Fibroblast of mammary gland (primary cell): ENCODE data around the gene KCNMA1.
A peak's percentile ranks its signal among the peaks of the same experiment; 100 is the strongest.

ENCODE experiments used
- DNase-seq: peaks from one replicate; pipeline ENCODE4 v3.0.0-alpha.2; 2010; ENCODE audit warnings: low read depth
- H3K4me3 ChIP-seq: 2 replicates; pipeline ENCODE4 v1.5.1; 2011; ENCODE audit warnings: low read depth, mild to moderate bottlenecking, low read length, moderate library complexity; ENCODE audit not compliant: control insufficient read depth
- TF ChIP-seq, protein P1 (sequence below): conservative IDR thresholded peaks from 2 replicates; pipeline ENCODE4 v1.5.1; 2011; ENCODE audit warnings: low read depth, low read length, inconsistent platforms; ENCODE audit not compliant: control insufficient read depth, insufficient read depth

Gene KCNMA1

DNA sequence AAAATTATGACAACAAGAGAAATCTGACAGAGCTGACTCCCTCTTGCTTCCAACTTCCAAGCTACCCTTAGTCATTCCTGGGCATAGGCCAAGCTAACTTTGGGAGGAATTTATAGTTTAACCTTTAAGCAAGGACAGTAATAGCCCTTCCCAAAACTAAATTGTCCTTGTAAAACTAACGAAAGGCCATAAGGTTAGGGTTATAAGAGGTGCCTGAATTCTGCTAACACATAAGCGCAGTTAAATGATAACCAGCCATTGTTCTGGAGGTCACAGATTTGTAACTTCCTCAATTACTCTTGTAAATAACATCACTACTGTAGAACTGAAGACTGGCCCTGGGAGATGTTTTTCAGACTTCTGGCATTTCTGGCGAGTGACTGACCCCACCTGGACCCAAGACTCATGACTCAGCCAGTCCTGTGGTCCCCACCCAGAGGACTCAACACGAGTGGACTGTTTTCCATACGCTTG is 481.2 kb downstream of the KCNMA1 start:
- DNase-seq: peak; percentile 85

DNA sequence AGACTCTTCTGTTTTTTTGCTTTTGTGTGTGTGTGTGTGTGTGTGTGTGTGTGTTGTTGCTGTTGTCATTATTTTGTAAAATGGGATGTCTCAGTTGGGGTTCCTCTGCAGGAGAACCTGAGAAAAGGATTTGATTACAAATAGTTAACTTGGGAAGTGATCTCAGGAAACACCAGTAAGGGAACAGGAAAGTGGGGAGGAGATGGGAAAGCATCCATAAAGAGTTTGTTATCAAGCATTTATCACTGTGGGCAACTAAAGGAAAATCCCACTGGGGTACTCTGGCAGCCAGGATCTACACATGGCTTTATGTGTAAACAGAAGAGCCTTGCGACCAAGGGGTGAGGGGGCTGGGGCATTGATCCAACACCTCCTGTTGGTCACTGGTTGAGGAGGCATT is 485.4 kb downstream of the KCNMA1 start:
- DNase-seq: no peak
- TF ChIP-seq, protein P1, sequence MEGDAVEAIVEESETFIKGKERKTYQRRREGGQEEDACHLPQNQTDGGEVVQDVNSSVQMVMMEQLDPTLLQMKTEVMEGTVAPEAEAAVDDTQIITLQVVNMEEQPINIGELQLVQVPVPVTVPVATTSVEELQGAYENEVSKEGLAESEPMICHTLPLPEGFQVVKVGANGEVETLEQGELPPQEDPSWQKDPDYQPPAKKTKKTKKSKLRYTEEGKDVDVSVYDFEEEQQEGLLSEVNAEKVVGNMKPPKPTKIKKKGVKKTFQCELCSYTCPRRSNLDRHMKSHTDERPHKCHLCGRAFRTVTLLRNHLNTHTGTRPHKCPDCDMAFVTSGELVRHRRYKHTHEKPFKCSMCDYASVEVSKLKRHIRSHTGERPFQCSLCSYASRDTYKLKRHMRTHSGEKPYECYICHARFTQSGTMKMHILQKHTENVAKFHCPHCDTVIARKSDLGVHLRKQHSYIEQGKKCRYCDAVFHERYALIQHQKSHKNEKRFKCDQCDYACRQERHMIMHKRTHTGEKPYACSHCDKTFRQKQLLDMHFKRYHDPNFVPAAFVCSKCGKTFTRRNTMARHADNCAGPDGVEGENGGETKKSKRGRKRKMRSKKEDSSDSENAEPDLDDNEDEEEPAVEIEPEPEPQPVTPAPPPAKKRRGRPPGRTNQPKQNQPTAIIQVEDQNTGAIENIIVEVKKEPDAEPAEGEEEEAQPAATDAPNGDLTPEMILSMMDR: no peak
- H3K4me3 ChIP-seq: no peak overlapping the region

More for the DNA sequence above, 481.2 kb downstream of the KCNMA1 start:
- TF ChIP-seq, protein P1: no peak
- no peak overlapping the region for H3K4me3 ChIP-seq

DNA sequence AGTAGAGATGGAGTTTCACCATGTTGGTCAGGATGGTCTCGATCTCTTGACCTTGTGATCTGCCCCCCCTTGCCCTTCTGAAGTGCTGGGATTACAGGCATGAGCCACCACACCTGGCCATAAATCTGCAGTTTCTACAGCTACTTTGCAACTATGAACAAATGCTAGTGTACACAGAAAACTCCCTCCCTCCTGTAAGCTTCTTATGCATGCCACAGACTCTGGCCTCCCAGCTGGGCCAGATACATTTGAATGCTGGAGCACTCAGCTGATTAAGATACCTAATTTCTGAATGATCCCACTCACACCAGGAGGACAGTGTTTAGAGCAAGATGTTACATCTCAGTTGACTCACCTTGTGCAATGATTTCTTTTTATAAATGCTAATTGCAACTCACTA is 486.2 kb downstream of the KCNMA1 start:
- TF ChIP-seq, protein P1: no peak
- H3K4me3 ChIP-seq: no peak overlapping the region
- DNase-seq: no peak

DNA sequence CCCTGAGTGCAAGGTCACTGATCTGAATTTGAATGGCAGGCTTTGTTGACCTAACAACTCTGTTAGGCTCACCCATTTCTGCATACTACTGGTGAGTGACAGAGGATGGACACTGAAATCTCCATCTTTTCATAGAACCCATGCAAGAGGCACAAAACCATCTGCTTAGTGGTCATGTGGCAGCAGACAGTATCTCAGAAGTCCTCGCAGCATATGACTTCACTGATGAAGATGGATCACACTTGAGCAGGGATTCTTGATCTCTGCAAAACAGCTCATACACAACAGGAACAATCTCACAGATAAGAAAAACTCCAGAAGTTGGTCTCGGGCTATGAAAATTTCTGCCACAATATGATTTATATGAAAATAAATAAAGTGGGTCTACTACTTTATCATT is 487.9 kb downstream of the KCNMA1 start:
- TF ChIP-seq, protein P1: no peak
- H3K4me3 ChIP-seq: no peak overlapping the region
- no peak for DNase-seq

DNA sequence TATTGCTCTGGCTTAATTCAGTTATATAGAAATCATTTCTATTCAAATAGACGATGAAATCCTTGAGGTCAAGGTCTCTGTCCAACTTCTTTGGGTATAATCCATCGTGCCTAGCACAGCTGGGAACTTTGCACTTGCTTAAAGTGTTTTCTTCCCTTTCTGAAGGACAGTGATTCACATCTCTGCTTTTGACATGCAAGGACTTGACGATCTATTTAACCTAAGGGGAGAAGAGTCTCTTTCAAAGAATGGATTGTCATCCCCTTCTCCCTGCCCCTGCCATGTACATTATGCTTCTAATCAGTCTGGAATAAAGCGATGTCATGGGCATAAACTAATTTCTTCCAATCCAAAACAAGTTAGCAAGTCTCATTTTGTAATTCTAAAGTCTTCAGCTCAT is 488.6 kb downstream of the KCNMA1 start:
- TF ChIP-seq, protein P1: no peak
- no peak overlapping the region for H3K4me3 ChIP-seq
- no peak for DNase-seq

DNA sequence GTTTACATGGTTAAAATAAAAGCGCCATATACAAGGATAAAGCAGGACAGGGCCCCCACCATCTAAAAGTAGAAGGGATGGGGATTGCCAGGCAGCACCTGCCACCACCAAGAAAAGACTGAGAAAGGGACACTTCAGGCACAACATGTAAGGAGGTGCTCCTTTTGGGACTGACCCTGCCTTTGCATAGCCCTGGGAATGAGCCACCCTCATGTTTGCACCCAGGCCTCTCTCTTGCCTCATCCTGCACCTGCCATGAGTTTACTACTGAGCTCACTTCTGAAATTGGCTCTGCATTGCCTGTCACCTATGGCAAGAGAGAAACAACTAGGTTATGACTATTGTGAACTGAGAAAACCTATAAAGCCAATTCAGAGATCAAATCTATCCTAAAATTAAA is 489.7 kb downstream of the KCNMA1 start:
- H3K4me3 ChIP-seq: no peak overlapping the region
- DNase-seq: no peak
- TF ChIP-seq, protein P1: no peak
